HCT116 (cell line): ENCODE results near the gene FBXO46. TPM values are rescaled to one million over a fixed set of nuclear protein-coding genes. Genes with fewer than 3 reads are reported as not detected.

Source experiments
- ATAC-seq: fragments of 200-7000 bp; cut with Tn5 transposase; 2 replicates; pipeline ENCODE4 v1.9.1; 2020; ENCODE audit warnings: mild to moderate bottlenecking, moderate library complexity
- BruUV-seq: library from RNA; stranded (reverse); fragments of 400-500 nt; replicated peaks from 2 replicates; lab custom pipeline; 2021; lab: Mats Ljungman, UMichigan
- CTCF ChIA-PET: fragments of 300-600 bp; sonication (Branson Sonifier 250); formaldehyde crosslinking; loops from one replicate; lab custom pipeline; 2021; ENCODE audit warnings: antibody characterized with exemption; lab: Charles Lee
- POLR2A ChIA-PET: fragments of 300-600, 350-600 bp; sonication (Branson Sonifier 250); formaldehyde crosslinking; loops from one replicate; lab custom pipeline; 2021; ENCODE audit warnings: antibody characterized with exemption; lab: Charles Lee
- RAD21 ChIA-PET, 2 experiments: fragments of 300-600 bp; sonication (Branson Sonifier 250); formaldehyde crosslinking; loops; one replicate each; lab custom pipeline; 2023; ENCODE audit warnings: low total read pairs in 2 of 2; ENCODE audit not compliant: uncharacterized antibody in 2 of 2, unreplicated experiment in 2 of 2, low non-redundant PET in 1 of 2; lab: Charles Lee
- DNase-seq: peaks from one replicate; pipeline ENCODE4 v3.0.0-alpha.2; 2010; ENCODE audit warnings: low read depth, low spot score
- H2AFZ ChIP-seq: fragments of 200-600 bp; shearing (Covaris generic), sonication (generic); 2 replicates; pipeline ENCODE4 v1.6.1; 2017; ENCODE audit warnings: low read depth, mixed run types, mixed read lengths, antibody characterized with exemption, low read length; ENCODE audit not compliant: poor library complexity, severe bottlenecking
- H3K27ac ChIP-seq: 2 replicates; pipeline ENCODE4 v1.5.1; 2012; ENCODE audit warnings: low read depth, low read length
- H3K27me3 ChIP-seq: fragments of 200-600 bp; sonication (generic); 2 replicates; pipeline ENCODE4 v1.6.1; 2016; ENCODE audit warnings: mixed run types, low read length, mixed read lengths; ENCODE audit not compliant: insufficient read depth
- H3K36me3 ChIP-seq, 2 experiments: fragments of 200-500 bp in 1 of 2; fragments of 200-600 bp in 1 of 2; sonication (Bioruptor generic) in 1 of 2; sonication (generic) in 1 of 2; 2 replicates each; pipeline versions ENCODE4 v1.5.1 to v1.6.1; 2014 to 2016; ENCODE audit warnings: low read length in 2 of 2, inconsistent platforms in 1 of 2, mixed read lengths in 1 of 2, mixed run types in 1 of 2; ENCODE audit not compliant: insufficient read depth in 2 of 2, control insufficient read depth in 1 of 2
- H3K4me1 ChIP-seq, 2 experiments: fragments of 200-600 bp in 1 of 2; sonication (generic) in 1 of 2; 2 replicates each; pipeline versions ENCODE4 v1.5.1 to v1.6.1; 2012 to 2017; ENCODE audit warnings: low read length in 2 of 2, inconsistent platforms in 1 of 2, mild to moderate bottlenecking in 1 of 2, mixed read lengths in 1 of 2, mixed run types in 1 of 2, moderate library complexity in 1 of 2; ENCODE audit not compliant: insufficient read depth in 2 of 2, control insufficient read depth in 1 of 2
- H3K4me2 ChIP-seq: fragments of 200-600 bp; sonication (generic); 2 replicates; pipeline ENCODE4 v1.6.1; 2017; ENCODE audit warnings: mixed run types, low read length, mixed read lengths
- H3K4me3 ChIP-seq, 2 experiments: fragments of 200-600 bp in 1 of 2; sonication (generic) in 1 of 2; replicated peaks in 1 of 2; 2 replicates each; pipeline ENCODE4 v1.5.1; 2011 to 2016; ENCODE audit warnings: low read length in 2 of 2, control low read depth in 1 of 2, low read depth in 1 of 2, mild to moderate bottlenecking in 1 of 2, mixed read lengths in 1 of 2, mixed run types in 1 of 2
- H3K79me2 ChIP-seq: fragments of 200-600 bp; sonication (generic); 2 replicates; pipeline ENCODE4 v1.6.1; 2017; ENCODE audit warnings: mild to moderate bottlenecking, mixed run types, low read length, moderate library complexity, mixed read lengths; ENCODE audit not compliant: insufficient read depth
- H3K9ac ChIP-seq: fragments of 200-600 bp; sonication (generic); 2 replicates; pipeline ENCODE4 v1.6.1; 2016; ENCODE audit warnings: low read length, mixed read lengths
- H3K9me2 ChIP-seq: fragments of 200-600 bp; sonication (generic), shearing (Covaris generic); 2 replicates; pipeline ENCODE4 v1.6.1; 2017; ENCODE audit warnings: mixed run types, mild to moderate bottlenecking, moderate library complexity; ENCODE audit not compliant: insufficient read depth
- H3K9me3 ChIP-seq, 2 experiments: fragments of 200-500 bp in 1 of 2; fragments of 200-600 bp in 1 of 2; sonication (Bioruptor generic) in 1 of 2; sonication (generic) in 1 of 2; 2 replicates each; pipeline ENCODE4 v1.6.1; 2014 to 2017; ENCODE audit warnings: low read length in 2 of 2, mixed read lengths in 2 of 2, inconsistent platforms in 1 of 2, low read depth in 1 of 2, mild to moderate bottlenecking in 1 of 2, mixed run types in 1 of 2, moderate library complexity in 1 of 2; ENCODE audit not compliant: control insufficient read depth in 1 of 2, insufficient read depth in 1 of 2
- H4K20me1 ChIP-seq: fragments of 200-600 bp; sonication (generic), shearing (Covaris generic); 2 replicates; pipeline ENCODE4 v1.6.1; 2017; ENCODE audit warnings: mixed run types, mild to moderate bottlenecking, moderate library complexity; ENCODE audit not compliant: insufficient read depth
- ATF3 ChIP-seq: IDR thresholded peaks from 2 replicates; pipeline ENCODE4 v1.6.1; 2012
- CBX3 ChIP-seq: IDR thresholded peaks from 2 replicates; pipeline ENCODE4 v1.6.1; 2012; ENCODE audit warnings: low read depth
- CEBPB ChIP-seq: IDR thresholded peaks from 2 replicates; pipeline ENCODE4 v1.6.1; 2012; ENCODE audit warnings: low read depth
- CTCF ChIP-seq, 3 experiments: fragments of 200-600 bp in 1 of 3; sonication (generic) in 1 of 3; IDR thresholded peaks in 2 of 3; conservative IDR thresholded peaks in 1 of 3; 2 replicates each; pipeline ENCODE4 v1.5.1; 2012 to 2017; ENCODE audit warnings: low read depth in 2 of 3, low read length in 2 of 3, antibody characterized with exemption in 1 of 3, borderline replicate concordance in 1 of 3, control low read depth in 1 of 3, mild to moderate bottlenecking in 1 of 3, mixed read lengths in 1 of 3, mixed run types in 1 of 3, moderate library complexity in 1 of 3; ENCODE audit not compliant: insufficient read depth in 1 of 3
- EGR1 ChIP-seq: IDR thresholded peaks from 2 replicates; pipeline ENCODE4 v1.6.1; 2012; ENCODE audit warnings: low read depth
- ELF1 ChIP-seq: IDR thresholded peaks from 2 replicates; pipeline ENCODE4 v1.6.1; 2012; ENCODE audit warnings: low read depth, borderline replicate concordance
- JUND ChIP-seq: IDR thresholded peaks from 2 replicates; pipeline ENCODE4 v1.6.1; 2012
- MAX ChIP-seq: IDR thresholded peaks from 2 replicates; pipeline ENCODE4 v1.6.1; 2012
- POLR2A ChIP-seq: IDR thresholded peaks from 2 replicates; pipeline ENCODE4 v1.7.0; 2011; ENCODE audit warnings: borderline replicate concordance; ENCODE audit not compliant: insufficient read depth, insufficient read length; ENCODE audit errors: extremely low read depth
- SIN3A ChIP-seq: IDR thresholded peaks from 2 replicates; pipeline ENCODE4 v1.6.1; 2012; ENCODE audit warnings: low read depth
- SP1 ChIP-seq: IDR thresholded peaks from 2 replicates; pipeline ENCODE4 v1.6.1; 2012; ENCODE audit warnings: low read depth
- SRF ChIP-seq: IDR thresholded peaks from 2 replicates; pipeline ENCODE4 v1.6.1; 2012; ENCODE audit warnings: low read depth
- TCF7L2 ChIP-seq: IDR thresholded peaks from 2 replicates; pipeline ENCODE4 v1.7.0; 2011; ENCODE audit warnings: borderline replicate concordance, inconsistent platforms; ENCODE audit not compliant: insufficient read depth, insufficient read length; ENCODE audit errors: extremely low read depth
- ZNF274 ChIP-seq: fragments of 200-500 bp; sonication (Bioruptor generic); IDR thresholded peaks from 2 replicates; pipeline ENCODE4 v1.6.1; 2014; ENCODE audit warnings: mild to moderate bottlenecking, low read depth, low read length, inconsistent platforms
- intact Hi-C: fragments of 100-400 bp; cut with micrococcal nuclease; formaldehyde crosslinking; loops from 2 replicates; pipeline ENCODE4 v1.10.0; 2022
- total RNA-seq: library from RNA; stranded (reverse); gene quantifications from one replicate; pipeline ENCODE4 v1.2.1, GENCODE V29; 2021; ENCODE audit not compliant: unreplicated experiment

The FBXO46 gene
- total RNA-seq, 1 experiment from 2014 or later, result 31.7 TPM

GRCh38 chr19:45711851-45712698, 18.6 kb downstream of the FBXO46 start:
- ATAC-seq (no peak), DNase-seq (no peak)
- CTCF ChIA-PET, result no interaction called here
- H3K4me1 ChIP-seq, result peaks cover 8 to 13% of the 10 kb centered on the region in 2 experiments; a peak in 3 of 4 replicates
- POLR2A ChIA-PET, result no interaction called here
- H3K79me2 ChIP-seq, result peaks cover 50% of the 10 kb centered on the region
- H3K36me3 ChIP-seq, result peaks cover 11 to 15% of the 10 kb centered on the region in 2 experiments; a peak in 2 of 4 replicates
- no peaks in the 10 kb centered on the region for H3K9me2 ChIP-seq
- no peaks in the 10 kb centered on the region for H3K9me3 ChIP-seq
- H4K20me1 ChIP-seq, result no peaks in the 10 kb centered on the region
- intact Hi-C loops, result no loop called here
- TF ChIP-seq CTCF (IDR thresholded peaks at IDR 0.05 in 2 of 3, conservative IDR thresholded peaks at IDR 0.05 in 1 of 3; ENCODE audit: borderline replicate concordance in 1 of 3, insufficient read depth in 1 of 3, low read depth in 2 of 3, low read length in 2 of 3) (no peak), CEBPB (no peak), MAX (no peak), JUND (no peak), ATF3 (no peak), SRF (no peak), ELF1 (no peak), SIN3A (no peak), TCF7L2 (no peak), ZNF274 (no peak), POLR2A (no peak), CBX3 (no peak), EGR1 (no peak), SP1 (no peak)
- TF ChIP-seq, all 23 proteins: peak for 0
- no peak overlapping the region for H2AFZ ChIP-seq
- RAD21 ChIA-PET, result no interaction called here
- no peak overlapping the region for H3K4me3 ChIP-seq
- H3K27me3 ChIP-seq, result no peaks in the 10 kb centered on the region
- H3K9ac ChIP-seq, result no peak overlapping the region
- no peak overlapping the region for H3K4me2 ChIP-seq
- BruUV-seq, result no TSS peak
- H3K27ac ChIP-seq, result no peak overlapping the region; the same call in 1 of the 2 replicates
